Neutrophil (primary cell): ENCODE results near the gene GAS7.

Experiments
- H3K27ac ChIP-seq: fragments of 200-600 bp; sonication (generic); 2 replicates; pipeline ENCODE4 v1.5.1; 2016; ENCODE audit warnings: mild to moderate bottlenecking, moderate library complexity
- H3K27me3 ChIP-seq: fragments of 200-600 bp; sonication (generic); 2 replicates; pipeline ENCODE4 v1.6.0; 2016; ENCODE audit warnings: mild to moderate bottlenecking
- H3K36me3 ChIP-seq: fragments of 200-600 bp; sonication (generic); 2 replicates; pipeline ENCODE4 v1.5.1; 2017
- H3K4me1 ChIP-seq, 2 experiments: fragments of 200-600 bp in 1 of 2; sonication (generic) in 1 of 2; 1 replicate in 1 of 2; 2 replicates in 1 of 2; pipeline versions ENCODE4 v1.5.1 to v1.6.1; 2013 to 2016; ENCODE audit warnings: low read depth in 1 of 2, low read length in 1 of 2, mild to moderate bottlenecking in 1 of 2, moderate library complexity in 1 of 2; ENCODE audit not compliant: control insufficient read depth in 1 of 2, insufficient read depth in 1 of 2
- H3K4me3 ChIP-seq, 2 experiments: fragments of 200-600 bp in 1 of 2; sonication (generic) in 1 of 2; 1 replicate in 1 of 2; 2 replicates in 1 of 2; pipeline ENCODE4 v1.5.1; 2013 to 2016; ENCODE audit warnings: low read depth in 1 of 2, low read length in 1 of 2, mild to moderate bottlenecking in 1 of 2, moderate library complexity in 1 of 2
- H3K9me3 ChIP-seq: fragments of 200-600 bp; sonication (generic); 2 replicates; pipeline ENCODE4 v1.5.1; 2016
- TF ChIP-seq, protein P1 (sequence below): fragments of 200-600 bp; sonication (generic); IDR thresholded peaks from 2 replicates; pipeline ENCODE4 v1.5.1; 2016; ENCODE audit warnings: antibody characterized with exemption

GAS7 gene

DNA sequence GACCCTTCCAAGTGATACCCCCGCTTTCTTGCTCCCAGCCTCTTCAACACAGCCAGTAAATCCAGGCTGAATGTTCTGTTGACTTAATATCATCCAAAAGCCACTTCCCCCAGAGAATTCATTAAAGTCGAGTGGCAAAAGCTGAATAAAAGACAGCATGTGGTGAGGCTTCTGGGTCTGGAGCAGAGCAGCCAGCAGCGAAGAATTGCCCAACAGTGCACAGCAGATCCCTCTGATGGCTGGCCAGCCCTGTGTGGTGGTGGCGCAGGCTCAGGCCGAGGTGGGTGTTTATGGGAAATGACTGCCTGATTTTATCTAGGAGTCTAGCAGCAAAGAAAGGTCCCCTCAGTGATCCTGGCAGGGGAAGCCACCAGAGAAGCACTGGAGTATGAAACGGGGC, 263.0 kb downstream of the GAS7 start:
- Histone ChIP-seq H3K9me3 (no peaks in the 10 kb centered on the region), H3K4me3 (no peak overlapping the region), H3K4me1 (peaks cover 13% of the 10 kb centered on the region in 2 experiments), H3K27me3 (no peaks in the 10 kb centered on the region), H3K36me3 (peaks cover 96% of the 10 kb centered on the region), H3K27ac (no peak overlapping the region)
- TF ChIP-seq, protein P1, sequence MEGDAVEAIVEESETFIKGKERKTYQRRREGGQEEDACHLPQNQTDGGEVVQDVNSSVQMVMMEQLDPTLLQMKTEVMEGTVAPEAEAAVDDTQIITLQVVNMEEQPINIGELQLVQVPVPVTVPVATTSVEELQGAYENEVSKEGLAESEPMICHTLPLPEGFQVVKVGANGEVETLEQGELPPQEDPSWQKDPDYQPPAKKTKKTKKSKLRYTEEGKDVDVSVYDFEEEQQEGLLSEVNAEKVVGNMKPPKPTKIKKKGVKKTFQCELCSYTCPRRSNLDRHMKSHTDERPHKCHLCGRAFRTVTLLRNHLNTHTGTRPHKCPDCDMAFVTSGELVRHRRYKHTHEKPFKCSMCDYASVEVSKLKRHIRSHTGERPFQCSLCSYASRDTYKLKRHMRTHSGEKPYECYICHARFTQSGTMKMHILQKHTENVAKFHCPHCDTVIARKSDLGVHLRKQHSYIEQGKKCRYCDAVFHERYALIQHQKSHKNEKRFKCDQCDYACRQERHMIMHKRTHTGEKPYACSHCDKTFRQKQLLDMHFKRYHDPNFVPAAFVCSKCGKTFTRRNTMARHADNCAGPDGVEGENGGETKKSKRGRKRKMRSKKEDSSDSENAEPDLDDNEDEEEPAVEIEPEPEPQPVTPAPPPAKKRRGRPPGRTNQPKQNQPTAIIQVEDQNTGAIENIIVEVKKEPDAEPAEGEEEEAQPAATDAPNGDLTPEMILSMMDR = no peak

- H3K4me3 ChIP-seq = no peak overlapping the region
- H3K27ac ChIP-seq = no peak overlapping the region
- H3K9me3 ChIP-seq = no peaks in the 10 kb centered on the region
- peaks cover 20 to 21% of the 10 kb centered on the region in 2 experiments for H3K4me1 ChIP-seq
- TF ChIP-seq, protein P1 = no peak
- no peaks in the 10 kb centered on the region for H3K27me3 ChIP-seq
- peaks cover 85% of the 10 kb centered on the region for H3K36me3 ChIP-seq
These were observed 264.1 kb downstream of the GAS7 start for GRCh38 chr17:9934331-9934730.

- H3K27me3 ChIP-seq = no peaks in the 10 kb centered on the region
- H3K9me3 ChIP-seq = no peaks in the 10 kb centered on the region
- no peak overlapping the region for H3K27ac ChIP-seq
- peaks cover 76% of the 10 kb centered on the region for H3K36me3 ChIP-seq
- TF ChIP-seq, protein P1 = no peak
- peaks cover 20 to 21% of the 10 kb centered on the region in 2 experiments for H3K4me1 ChIP-seq
- no peak overlapping the region for H3K4me3 ChIP-seq
These were observed 265.9 kb downstream of the GAS7 start for GRCh38 chr17:9932491-9932890.

- Histone ChIP-seq H3K4me3 (no peak overlapping the region), H3K27ac (peak overlapping the region; percentile 49), H3K9me3 (no peaks in the 10 kb centered on the region), H3K4me1 (peaks cover 20 to 21% of the 10 kb centered on the region in 2 experiments), H3K36me3 (peaks cover 71% of the 10 kb centered on the region), H3K27me3 (no peaks in the 10 kb centered on the region)
- TF ChIP-seq, protein P1 = no peak
These were observed 267.2 kb downstream of the GAS7 start for GRCh38 chr17:9931144-9931741.

GRCh38 chr17:9929871-9930270, 268.5 kb downstream of the GAS7 start:
- H3K4me3 ChIP-seq = no peak overlapping the region
- no peaks in the 10 kb centered on the region for H3K9me3 ChIP-seq
- TF ChIP-seq, protein P1 = no peak
- peaks cover 20 to 21% of the 10 kb centered on the region in 2 experiments for H3K4me1 ChIP-seq
- H3K36me3 ChIP-seq = peaks cover 71% of the 10 kb centered on the region
- peak overlapping the region; percentile 49 for H3K27ac ChIP-seq
- no peaks in the 10 kb centered on the region for H3K27me3 ChIP-seq
